IMR-90 (cell line): Measurements from ENCODE around the gene DNAJB8. TPM values are rescaled to one million over a fixed set of nuclear protein-coding genes. Genes with fewer than 3 reads are reported as not detected.

Experiments
- ATAC-seq: fragments of 200-7000 bp; cut with Tn5 transposase; 2 replicates; pipeline ENCODE4 v1.9.1; 2020; ENCODE audit warnings: low read depth, mild to moderate bottlenecking, moderate library complexity
- BruUV-seq: library from RNA; stranded (reverse); fragments of 400-500 nt; replicated peaks from 2 replicates; lab custom pipeline; 2021; lab: Mats Ljungman, UMichigan
- CTCF ChIA-PET: fragments of 300-600 bp; formaldehyde crosslinking; extraction: SDS; loops from one replicate; lab custom pipeline; 2021; ENCODE audit warnings: antibody characterized with exemption; lab: Yijun Ruan, JAX
- POLR2A ChIA-PET: fragments of 300-600 bp; sonication (Branson Sonifier 250); formaldehyde crosslinking; loops from one replicate; lab custom pipeline; 2022; ENCODE audit warnings: antibody characterized with exemption; ENCODE audit not compliant: unreplicated experiment; lab: Charles Lee
- DNase-seq: peaks from one replicate; pipeline ENCODE4 v3.0.0; 2013
- H2AFZ ChIP-seq: replicated peaks from 2 replicates; pipeline ENCODE3; 2013; ENCODE audit warnings: low read length, mild to moderate bottlenecking; ENCODE audit not compliant: poor library complexity
- H2AK5ac ChIP-seq: 2 replicates; pipeline ENCODE4 v1.6.1; 2013; ENCODE audit warnings: low read depth, low read length, inconsistent platforms
- H2AK9ac ChIP-seq: replicated peaks from 2 replicates; pipeline ENCODE3; 2013; ENCODE audit warnings: mild to moderate bottlenecking, low read depth, low read length, moderate library complexity; ENCODE audit not compliant: poor library complexity
- H2BK120ac ChIP-seq: 2 replicates; pipeline ENCODE4 v1.6.1; 2013; ENCODE audit warnings: low read depth, low read length, inconsistent platforms
- H2BK15ac ChIP-seq: 3 replicates; pipeline ENCODE4 v1.6.1; 2013; ENCODE audit warnings: low read depth, low read length, inconsistent platforms
- H2BK20ac ChIP-seq: 2 replicates; pipeline ENCODE4 v1.6.1; 2013; ENCODE audit warnings: low read depth, mild to moderate bottlenecking, inconsistent platforms, low read length, moderate library complexity
- H2BK5ac ChIP-seq: 2 replicates; pipeline ENCODE4 v1.6.1; 2013; ENCODE audit warnings: mild to moderate bottlenecking, low read depth, low read length, inconsistent platforms; ENCODE audit not compliant: poor library complexity, severe bottlenecking
- H3K14ac ChIP-seq: replicated peaks from 2 replicates; pipeline ENCODE4 v1.6.1; 2013; ENCODE audit warnings: low read depth, low read length, inconsistent platforms
- H3K18ac ChIP-seq: 2 replicates; pipeline ENCODE4 v1.6.1; 2013; ENCODE audit warnings: low read depth, low read length, control low read depth
- H3K23ac ChIP-seq: 2 replicates; pipeline ENCODE4 v1.6.1; 2013; ENCODE audit warnings: low read depth, low read length, inconsistent platforms
- H3K27ac ChIP-seq: 2 replicates; pipeline ENCODE4 v1.5.1; 2013; ENCODE audit warnings: mild to moderate bottlenecking, control low read depth, low read length; ENCODE audit not compliant: insufficient read depth
- H3K27me3 ChIP-seq: 2 replicates; pipeline ENCODE4 v1.6.1; 2013; ENCODE audit warnings: low read length; ENCODE audit not compliant: control insufficient read depth, insufficient read depth
- H3K36me3 ChIP-seq: 2 replicates; pipeline ENCODE4 v1.6.1; 2013; ENCODE audit warnings: low read length, mixed read lengths; ENCODE audit not compliant: control insufficient read depth, insufficient read depth
- H3K4ac ChIP-seq: 2 replicates; pipeline ENCODE4 v1.6.1; 2013; ENCODE audit warnings: low read depth, low read length, inconsistent platforms
- H3K4me1 ChIP-seq: 2 replicates; pipeline ENCODE4 v1.6.1; 2013; ENCODE audit warnings: low read length, mixed read lengths; ENCODE audit not compliant: control insufficient read depth, insufficient read depth
- H3K4me2 ChIP-seq: 2 replicates; pipeline ENCODE4 v1.6.1; 2013; ENCODE audit warnings: low read depth, mild to moderate bottlenecking, control low read depth, low read length, moderate library complexity
- H3K4me3 ChIP-seq: 2 replicates; pipeline ENCODE4 v1.5.1; 2013; ENCODE audit warnings: low read depth, mild to moderate bottlenecking, control low read depth, low read length, moderate library complexity; ENCODE audit not compliant: insufficient read depth
- H3K56ac ChIP-seq: 2 replicates; pipeline ENCODE4 v1.6.1; 2013; ENCODE audit warnings: low read length, inconsistent platforms; ENCODE audit not compliant: insufficient read depth; ENCODE audit errors: extremely low read depth
- H3K79me1 ChIP-seq, 2 experiments: 2 replicates each; pipeline ENCODE4 v1.6.1; 2013; ENCODE audit warnings: low read length in 2 of 2, inconsistent platforms in 1 of 2, low read depth in 1 of 2
- H3K9ac ChIP-seq: 2 replicates; pipeline ENCODE4 v1.6.1; 2013; ENCODE audit warnings: low read depth, low read length, control low read depth
- H3K9me1 ChIP-seq: 2 replicates; pipeline ENCODE4 v1.6.1; 2013; ENCODE audit warnings: low read length, inconsistent platforms; ENCODE audit not compliant: insufficient read depth
- H3K9me3 ChIP-seq: 2 replicates; pipeline ENCODE4 v1.6.1; 2013; ENCODE audit warnings: low read length; ENCODE audit not compliant: control insufficient read depth, insufficient read depth
- H4K20me1 ChIP-seq: 2 replicates; pipeline ENCODE4 v1.6.1; 2013; ENCODE audit warnings: low read length, inconsistent platforms; ENCODE audit not compliant: insufficient read depth
- H4K5ac ChIP-seq: 2 replicates; pipeline ENCODE4 v1.6.1; 2013; ENCODE audit warnings: mild to moderate bottlenecking, low read depth, low read length, control low read depth
- H4K8ac ChIP-seq, 2 experiments: 2 replicates each; pipeline ENCODE4 v1.6.1; 2013; ENCODE audit warnings: low read depth in 2 of 2, low read length in 2 of 2, control low read depth in 1 of 2, inconsistent platforms in 1 of 2
- H4K91ac ChIP-seq: 2 replicates; pipeline ENCODE4 v1.6.1; 2013; ENCODE audit warnings: low read depth, low read length, inconsistent platforms; ENCODE audit not compliant: insufficient read depth
- BHLHE40 ChIP-seq: fragments of 150-350 bp; IDR thresholded peaks from 2 replicates; pipeline ENCODE4 v1.6.1; 2016; ENCODE audit warnings: mild to moderate bottlenecking, low read depth, low read length
- CHD1 ChIP-seq: IDR thresholded peaks from 2 replicates; pipeline ENCODE4 v1.6.1; 2012; ENCODE audit warnings: low read depth, low read length, improper control_type of control experiment
- CTCF ChIP-seq: conservative IDR thresholded peaks from 2 replicates; pipeline ENCODE4 v1.5.1; 2012; ENCODE audit warnings: mild to moderate bottlenecking, low read depth, low read length, improper control_type of control experiment
- FOS ChIP-seq: fragments of 150-350 bp; IDR thresholded peaks from 2 replicates; pipeline ENCODE4 v1.6.1; 2016; ENCODE audit warnings: low read depth, low read length
- MAFK ChIP-seq: IDR thresholded peaks from 2 replicates; pipeline ENCODE4 v1.6.1; 2012; ENCODE audit warnings: low read depth, low read length, improper control_type of control experiment
- MXI1 ChIP-seq: IDR thresholded peaks from 2 replicates; pipeline ENCODE4 v1.6.1; 2012; ENCODE audit warnings: low read depth, mild to moderate bottlenecking, low read length, moderate library complexity, borderline replicate concordance
- POLR2A ChIP-seq: IDR thresholded peaks from 2 replicates; pipeline ENCODE4 v1.6.1; 2012; ENCODE audit warnings: mild to moderate bottlenecking, low read depth, low read length
- RAD21 ChIP-seq: IDR thresholded peaks from 2 replicates; pipeline ENCODE4 v1.6.1; 2012; ENCODE audit warnings: low read length, improper control_type of control experiment
- SMC3 ChIP-seq: fragments of 150-350 bp; IDR thresholded peaks from 2 replicates; pipeline ENCODE4 v1.6.1; 2016; ENCODE audit warnings: low read depth, mild to moderate bottlenecking, antibody characterized with exemption, low read length, moderate library complexity
- USF2 ChIP-seq: fragments of 150-350 bp; IDR thresholded peaks from 2 replicates; pipeline ENCODE4 v1.6.1; 2017; ENCODE audit warnings: mild to moderate bottlenecking, antibody characterized with exemption, low read length, low read depth
- WGBS, 2 experiments: methylation state at CpG; one replicate each; pipeline versions ENCODE4 v1.1.5 to v1.1.7; 2013; ENCODE audit warnings: missing lambda C conversion rate in 2 of 2; ENCODE audit not compliant: insufficient read length in 1 of 2; ENCODE audit errors: extremely low coverage in 2 of 2; 5-methylcytosine and 5-hydroxymethylcytosine counted together
- dilution Hi-C: fragments of 300-500 bp; cut with HindIII; formaldehyde crosslinking; loops from one replicate; pipeline ENCODE4 v1.14.3; 2018; ENCODE audit warnings: low sequenced_read_pairs; ENCODE audit not compliant: unreplicated experiment
- in situ Hi-C: fragments of 300-500 bp; cut with MboI; formaldehyde crosslinking; loops from 3 replicates; pipeline ENCODE4 v1.14.3; 2019; ENCODE audit warnings: low sequenced_read_pairs, inconsistent platforms, mixed read lengths
- intact Hi-C: fragments of 100-400 bp; cut with micrococcal nuclease; formaldehyde crosslinking; loops from 2 replicates; pipeline ENCODE4 v1.10.0; 2022
- polyA plus RNA-seq, 3 experiments: library from polyadenylated mRNA; depleted of rRNA; stranded (reverse); fragments of >200 nt; gene quantifications; 2 replicates each; pipeline ENCODE4 v1.2.3, GENCODE V29; 2012; ENCODE audit warnings: low replicate concordance in 1 of 3
- total RNA-seq: library from RNA; depleted of rRNA; stranded (reverse); fragments of >200 nt; gene quantifications from 2 replicates; pipeline ENCODE4 v1.2.3, GENCODE V29; 2012

Gene DNAJB8
- total and polyA plus RNA-seq, 2 of the 4 experiments (the other 2 are of a cell fraction), result not detected

- peak overlapping the region in 1 of 2 experiments; percentile 58; a peak in 2 of 4 replicates for H4K8ac ChIP-seq
- in situ Hi-C loops (loop anchor here (5.0 to 10.0 kb wide), 2 partner anchors 315 to 393 kb away; no protein-coding TSS in a partner anchor), dilution Hi-C loops (no loop called here), intact Hi-C loops (no loop called here)
- H3K9me1 ChIP-seq, result no peaks in the 10 kb centered on the region
- peak overlapping the region; percentile 69 for H3K27ac ChIP-seq
- H3K23ac ChIP-seq, result peak overlapping the region; percentile 89
- ATAC-seq, result no peak
- H2AFZ ChIP-seq, result peak overlapping the region; percentile 93
- peaks cover 27% of the 10 kb centered on the region; the same call in 1 of the 2 replicates for H3K27me3 ChIP-seq
- peak overlapping the region; percentile 50 for H2AK5ac ChIP-seq
- H2BK20ac ChIP-seq, result no peak overlapping the region
- no CpG with 5 or more reads among the region's 18 CpGs for WGBS, 2 experiments
- H2AK9ac ChIP-seq, result peak overlapping the region; percentile 92
- H3K4me3 ChIP-seq, result peak overlapping the region; percentile 89
- no TSS peak for BruUV-seq
- H2BK5ac ChIP-seq, result peak overlapping the region; percentile 40
- no peak overlapping the region for H2BK15ac ChIP-seq
- H4K5ac ChIP-seq, result no peak overlapping the region
- H3K18ac ChIP-seq, result peak overlapping the region; percentile 12; the same call in 1 of the 2 replicates
- peaks cover 24% of the 10 kb centered on the region for H3K4me1 ChIP-seq
- H3K14ac ChIP-seq, result peak overlapping the region; percentile 54; the same call in 1 of the 2 replicates
- H3K56ac ChIP-seq, result no peak overlapping the region; the same call in 1 of the 2 replicates
- H3K4ac ChIP-seq, result peak overlapping the region; percentile 67
- H3K9me3 ChIP-seq, result no peaks in the 10 kb centered on the region
- peak overlapping the region; percentile 54; the same call in 1 of the 2 replicates for H2BK120ac ChIP-seq
- H3K36me3 ChIP-seq, result peaks cover 6% of the 10 kb centered on the region
- peak overlapping the region; percentile 76 for H3K9ac ChIP-seq
- H4K20me1 ChIP-seq, result peaks cover 5% of the 10 kb centered on the region; the same call in 1 of the 2 replicates
- ChIA-PET CTCF (interaction anchor here (0.6 kb wide), 1 partner anchor 165 kb away, joined by 3 read pairs; no protein-coding TSS in a partner anchor), POLR2A (no interaction called here)
- no peak overlapping the region for H4K91ac ChIP-seq
- no peak for DNase-seq
- peaks cover 5 to 35% of the 10 kb centered on the region in 2 experiments; a peak in 3 of 4 replicates for H3K79me1 ChIP-seq
- H3K4me2 ChIP-seq, result peak overlapping the region; percentile 96
- no peak for TF ChIP-seq MAFK
- no peak for TF ChIP-seq CHD1
- no peak for TF ChIP-seq RAD21
- no peak for TF ChIP-seq POLR2A
- TF ChIP-seq SMC3, result no peak
- TF ChIP-seq USF2, result no peak
- no peak for TF ChIP-seq BHLHE40
- no peak for TF ChIP-seq CTCF
- TF ChIP-seq FOS, result no peak
- no peak; the same call in 1 of the 2 replicates for TF ChIP-seq MXI1
Measured at GRCh38 chr3:128487538-128487812, 20.8 kb upstream of the DNAJB8 start.
